Upper lobe of left lung (tissue), 4 donors: ENCODE measurements around the gene CYP3A4.

ENCODE experiments used
- POLR2A ChIP-seq, 4 donors: fragments of 450-650 bp; IDR thresholded peaks; one replicate each; pipeline ENCODE4 v1.5.1; 2016 to 2017; ENCODE audit warnings: antibody characterized with exemption in 4 of 4, mild to moderate bottlenecking in 2 of 4
- TF ChIP-seq, protein P1 (sequence below), 6 experiments: fragments of 450-650 bp in 4 of 6; fragments of 200-600 bp in 2 of 6; sonication (generic) in 2 of 6; IDR thresholded peaks; one replicate each; pipeline ENCODE4 v1.5.1; 2016 to 2019; ENCODE audit warnings: antibody characterized with exemption in 6 of 6

DNA sequence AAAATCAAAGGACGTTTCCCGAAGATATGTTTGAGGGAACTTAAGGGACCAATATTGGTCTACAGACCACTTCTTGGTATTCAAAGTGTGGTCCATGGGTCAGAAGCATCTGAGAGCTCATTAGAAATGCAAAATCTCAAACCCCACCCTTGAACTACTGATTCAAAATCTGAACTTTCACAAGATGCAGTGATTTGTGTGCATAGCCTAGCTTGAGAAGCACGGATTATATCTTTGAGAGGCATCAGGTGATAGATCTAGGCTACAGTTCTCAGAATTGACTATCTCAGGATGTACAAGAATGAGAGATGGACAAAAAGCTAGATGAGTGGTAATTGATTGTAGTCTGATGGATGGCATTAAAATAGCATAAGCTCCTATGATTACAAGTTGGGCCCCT lies 19.5 kb downstream of the CYP3A4 start:
- TF ChIP-seq POLR2A (IDR thresholded peaks at IDR 0.05) = no peak
- TF ChIP-seq, protein P1, sequence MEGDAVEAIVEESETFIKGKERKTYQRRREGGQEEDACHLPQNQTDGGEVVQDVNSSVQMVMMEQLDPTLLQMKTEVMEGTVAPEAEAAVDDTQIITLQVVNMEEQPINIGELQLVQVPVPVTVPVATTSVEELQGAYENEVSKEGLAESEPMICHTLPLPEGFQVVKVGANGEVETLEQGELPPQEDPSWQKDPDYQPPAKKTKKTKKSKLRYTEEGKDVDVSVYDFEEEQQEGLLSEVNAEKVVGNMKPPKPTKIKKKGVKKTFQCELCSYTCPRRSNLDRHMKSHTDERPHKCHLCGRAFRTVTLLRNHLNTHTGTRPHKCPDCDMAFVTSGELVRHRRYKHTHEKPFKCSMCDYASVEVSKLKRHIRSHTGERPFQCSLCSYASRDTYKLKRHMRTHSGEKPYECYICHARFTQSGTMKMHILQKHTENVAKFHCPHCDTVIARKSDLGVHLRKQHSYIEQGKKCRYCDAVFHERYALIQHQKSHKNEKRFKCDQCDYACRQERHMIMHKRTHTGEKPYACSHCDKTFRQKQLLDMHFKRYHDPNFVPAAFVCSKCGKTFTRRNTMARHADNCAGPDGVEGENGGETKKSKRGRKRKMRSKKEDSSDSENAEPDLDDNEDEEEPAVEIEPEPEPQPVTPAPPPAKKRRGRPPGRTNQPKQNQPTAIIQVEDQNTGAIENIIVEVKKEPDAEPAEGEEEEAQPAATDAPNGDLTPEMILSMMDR (IDR thresholded peaks at IDR 0.05) = no peak
